B cell (primary cell): Measurements from ENCODE around the gene FRZB.

Experiments used
- EZH2 ChIP-seq: IDR thresholded peaks from 2 replicates; pipeline ENCODE4 v1.6.1; 2012; ENCODE audit warnings: borderline replicate concordance, low read depth, mild to moderate bottlenecking, moderate library complexity, low read length; ENCODE audit not compliant: insufficient read depth, poor library complexity, severe bottlenecking
- TF ChIP-seq, protein P1 (sequence below): fragments of 200-600 bp; IDR thresholded peaks from one replicate; pipeline ENCODE4 v1.8.0; 2022; ENCODE audit warnings: antibody characterized with exemption, mild to moderate bottlenecking

GRCh38 chr2:182910965-182911364, 44.5 kb upstream of the FRZB start:
- TF ChIP-seq, protein P1, sequence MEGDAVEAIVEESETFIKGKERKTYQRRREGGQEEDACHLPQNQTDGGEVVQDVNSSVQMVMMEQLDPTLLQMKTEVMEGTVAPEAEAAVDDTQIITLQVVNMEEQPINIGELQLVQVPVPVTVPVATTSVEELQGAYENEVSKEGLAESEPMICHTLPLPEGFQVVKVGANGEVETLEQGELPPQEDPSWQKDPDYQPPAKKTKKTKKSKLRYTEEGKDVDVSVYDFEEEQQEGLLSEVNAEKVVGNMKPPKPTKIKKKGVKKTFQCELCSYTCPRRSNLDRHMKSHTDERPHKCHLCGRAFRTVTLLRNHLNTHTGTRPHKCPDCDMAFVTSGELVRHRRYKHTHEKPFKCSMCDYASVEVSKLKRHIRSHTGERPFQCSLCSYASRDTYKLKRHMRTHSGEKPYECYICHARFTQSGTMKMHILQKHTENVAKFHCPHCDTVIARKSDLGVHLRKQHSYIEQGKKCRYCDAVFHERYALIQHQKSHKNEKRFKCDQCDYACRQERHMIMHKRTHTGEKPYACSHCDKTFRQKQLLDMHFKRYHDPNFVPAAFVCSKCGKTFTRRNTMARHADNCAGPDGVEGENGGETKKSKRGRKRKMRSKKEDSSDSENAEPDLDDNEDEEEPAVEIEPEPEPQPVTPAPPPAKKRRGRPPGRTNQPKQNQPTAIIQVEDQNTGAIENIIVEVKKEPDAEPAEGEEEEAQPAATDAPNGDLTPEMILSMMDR, result no peak
- TF ChIP-seq EZH2, result no peak
